HG02973 (cell line): Measurements from ENCODE around the gene ANAPC16.
"Not testable (repeated sequence)": the region's sequence is repeated elsewhere in the genome, so short reads cannot be mapped to it uniquely, and the experiment has no call there.

Experiments
- ATAC-seq: cut with Tn5 transposase; IDR thresholded peaks from one replicate; pipeline ENCODE4 v1.9.1; 2021; ENCODE audit warnings: moderate library complexity; ENCODE audit not compliant: unreplicated experiment

ANAPC16 gene

GRCh38 chr10:72211381-72211780 is 4.4 kb upstream of the ANAPC16 start:
- ATAC-seq, result not testable (repeated sequence)

- ATAC-seq, result not testable (repeated sequence)
These were observed 4.0 kb upstream of the ANAPC16 start for GRCh38 chr10:72211832-72212231.

DNA sequence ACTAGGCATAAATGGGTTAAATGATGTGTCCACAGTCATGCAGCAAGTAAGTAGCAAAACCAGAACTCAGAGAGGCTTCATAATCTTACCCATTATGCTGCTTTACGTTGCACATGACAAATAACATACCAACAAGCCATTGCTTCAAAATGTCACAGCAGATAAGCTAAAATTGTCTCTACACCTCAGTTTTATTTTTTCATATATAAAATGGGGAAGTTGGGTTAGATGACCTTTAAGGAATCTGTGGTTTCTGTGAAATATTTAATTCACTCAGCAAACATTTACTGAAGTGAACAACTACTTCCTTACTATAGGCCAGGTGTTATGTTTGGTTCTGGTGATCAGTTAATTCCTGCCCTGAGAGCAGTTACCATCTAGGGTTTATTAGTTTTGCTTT is 2.5 kb downstream of the ANAPC16 start:
- ATAC-seq, result no peak

- ATAC-seq, result no peak
These were observed 2.9 kb downstream of the ANAPC16 start for GRCh38 chr10:72218726-72219125.

GRCh38 chr10:72219235-72219814 is 3.5 kb downstream of the ANAPC16 start:
- ATAC-seq, result no peak

DNA sequence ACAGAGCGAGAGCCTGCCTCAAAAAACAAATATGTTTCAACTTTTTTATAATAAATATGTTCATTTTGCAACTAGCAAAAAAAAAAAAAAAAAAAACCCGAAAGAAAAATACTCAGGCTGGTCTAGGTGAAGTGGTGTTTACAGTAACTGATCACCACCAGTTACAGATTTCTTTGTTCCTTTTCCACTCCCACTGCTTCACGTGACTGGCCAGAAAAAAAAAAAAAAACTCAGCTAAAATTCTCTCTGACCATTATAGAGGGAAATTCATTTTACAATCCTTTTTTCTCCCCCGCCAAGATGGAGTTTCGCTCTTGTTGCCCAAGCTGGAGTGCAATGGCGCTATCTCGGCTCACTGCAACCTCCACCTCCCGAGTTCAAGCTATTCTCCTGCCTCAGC is 4.8 kb downstream of the ANAPC16 start:
- ATAC-seq, result no peak

DNA sequence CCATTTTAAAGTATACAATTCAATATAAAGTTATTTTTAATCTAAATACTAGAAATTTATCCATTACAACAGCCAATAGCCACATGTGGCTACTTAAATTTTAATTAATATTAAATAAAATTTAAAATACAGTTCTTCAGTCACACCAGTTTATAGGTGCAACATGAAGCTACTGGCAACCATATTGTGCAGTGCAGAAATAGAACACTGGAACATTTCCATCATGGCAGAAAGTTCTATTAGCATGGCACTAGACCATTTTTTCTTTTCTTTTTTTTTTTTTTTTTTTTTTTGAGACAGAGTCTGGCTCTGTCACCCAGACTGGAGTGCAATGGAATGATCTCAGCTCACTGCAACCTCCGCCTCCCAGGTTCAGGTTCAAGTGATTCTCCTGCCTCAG is 5.5 kb downstream of the ANAPC16 start:
- no peak for ATAC-seq

GRCh38 chr10:72223743-72224101 is 7.9 kb downstream of the ANAPC16 start:
- ATAC-seq, result no peak

GRCh38 chr10:72224191-72224590 is 8.4 kb downstream of the ANAPC16 start:
- ATAC-seq, result not testable (repeated sequence)

DNA sequence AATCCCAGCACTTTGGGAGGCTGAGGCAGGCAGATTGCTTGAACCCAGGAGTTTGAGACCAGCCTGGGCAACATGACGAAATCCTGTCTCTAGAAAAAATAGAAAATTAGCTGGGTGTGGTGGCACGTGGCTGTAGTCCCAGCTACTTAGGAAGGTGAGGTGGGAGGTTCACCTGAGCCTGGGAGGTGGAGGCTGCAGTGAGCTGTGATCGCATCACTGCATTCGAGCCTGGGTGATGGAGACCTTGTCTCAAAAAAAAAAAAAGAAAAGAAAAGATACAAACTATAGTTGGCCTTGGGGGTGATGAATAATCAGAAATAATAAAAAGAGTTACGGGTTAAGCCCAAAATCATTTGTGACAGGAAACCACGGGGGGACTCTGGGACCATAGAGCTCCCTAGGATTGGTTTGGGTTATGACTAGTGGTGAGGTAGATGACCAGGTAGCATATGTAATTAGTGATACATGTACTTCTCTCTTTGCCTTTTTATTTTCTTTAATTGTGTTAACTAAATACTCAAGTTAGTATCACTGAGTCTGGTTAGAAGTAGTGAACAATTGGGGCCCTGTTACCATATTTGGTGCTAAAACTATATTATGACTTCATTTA is 10.7 kb downstream of the ANAPC16 start:
- ATAC-seq, result no peak

DNA sequence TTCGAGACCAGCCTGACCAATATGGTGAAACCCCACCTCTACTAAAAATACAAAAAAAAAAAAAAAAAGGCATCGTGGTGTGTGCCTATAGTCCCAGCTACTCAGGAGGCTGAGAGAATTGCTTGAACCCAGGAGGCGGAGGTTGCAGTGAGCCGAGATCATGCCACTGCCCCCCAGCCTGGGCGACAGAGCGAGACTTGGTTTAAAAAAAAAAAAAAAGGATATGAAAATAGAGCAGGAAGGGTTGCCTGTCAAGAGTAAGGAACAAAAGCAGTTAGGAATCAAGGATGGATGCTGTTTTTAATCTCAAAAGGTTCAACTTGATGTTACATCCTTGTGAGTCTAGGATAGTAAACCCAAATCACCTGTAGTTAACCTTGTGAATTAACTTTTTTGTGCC is 12.0 kb downstream of the ANAPC16 start:
- ATAC-seq, result no peak

DNA sequence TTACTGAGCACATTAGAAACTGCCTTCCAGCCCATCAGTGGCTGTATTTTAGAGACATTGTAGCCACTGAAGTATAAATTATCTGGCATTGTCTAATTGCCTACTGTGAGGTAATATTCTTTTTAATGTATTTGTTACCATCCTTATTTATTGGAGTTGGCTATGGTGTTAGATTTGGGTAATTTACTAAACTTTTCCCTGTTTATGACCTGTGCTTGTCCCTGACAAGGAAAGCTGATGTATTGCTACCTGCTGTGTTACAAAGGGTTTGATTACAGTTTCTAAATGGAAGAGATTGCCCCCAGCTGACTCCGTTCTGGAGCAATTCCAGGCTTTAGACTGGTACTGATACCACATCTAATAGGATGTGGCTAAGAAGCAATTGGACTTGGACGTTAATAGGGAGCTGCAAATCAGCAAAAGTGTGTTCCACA is 12.5 kb downstream of the ANAPC16 start:
- no peak for ATAC-seq

- no peak for ATAC-seq
These were observed 13.7 kb downstream of the ANAPC16 start for GRCh38 chr10:72229261-72230251.

DNA sequence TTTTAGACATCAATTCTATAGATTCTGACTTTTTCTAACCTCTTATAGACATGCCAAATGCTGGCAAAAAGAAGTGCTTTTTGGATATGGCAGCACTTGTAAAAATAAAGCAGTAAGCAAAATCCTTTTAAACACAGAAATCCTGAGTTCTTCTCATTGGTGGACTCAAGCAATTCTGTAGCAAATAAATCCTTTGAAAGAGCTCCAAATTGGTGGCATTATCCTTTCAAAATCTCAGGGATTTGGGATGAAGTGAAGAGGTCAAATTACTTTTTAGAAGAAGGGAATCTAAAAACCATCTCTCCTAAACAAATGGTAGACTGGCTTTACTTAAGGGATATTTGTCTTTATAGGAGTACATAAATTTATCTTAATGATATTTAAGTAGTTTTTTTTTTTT is 17.8 kb downstream of the ANAPC16 start:
- ATAC-seq, result no peak

GRCh38 chr10:72234560-72235095 is 18.8 kb downstream of the ANAPC16 start:
- ATAC-seq, result no peak

GRCh38 chr10:72235544-72236279 is 19.9 kb downstream of the ANAPC16 start:
- ATAC-seq, result no peak

DNA sequence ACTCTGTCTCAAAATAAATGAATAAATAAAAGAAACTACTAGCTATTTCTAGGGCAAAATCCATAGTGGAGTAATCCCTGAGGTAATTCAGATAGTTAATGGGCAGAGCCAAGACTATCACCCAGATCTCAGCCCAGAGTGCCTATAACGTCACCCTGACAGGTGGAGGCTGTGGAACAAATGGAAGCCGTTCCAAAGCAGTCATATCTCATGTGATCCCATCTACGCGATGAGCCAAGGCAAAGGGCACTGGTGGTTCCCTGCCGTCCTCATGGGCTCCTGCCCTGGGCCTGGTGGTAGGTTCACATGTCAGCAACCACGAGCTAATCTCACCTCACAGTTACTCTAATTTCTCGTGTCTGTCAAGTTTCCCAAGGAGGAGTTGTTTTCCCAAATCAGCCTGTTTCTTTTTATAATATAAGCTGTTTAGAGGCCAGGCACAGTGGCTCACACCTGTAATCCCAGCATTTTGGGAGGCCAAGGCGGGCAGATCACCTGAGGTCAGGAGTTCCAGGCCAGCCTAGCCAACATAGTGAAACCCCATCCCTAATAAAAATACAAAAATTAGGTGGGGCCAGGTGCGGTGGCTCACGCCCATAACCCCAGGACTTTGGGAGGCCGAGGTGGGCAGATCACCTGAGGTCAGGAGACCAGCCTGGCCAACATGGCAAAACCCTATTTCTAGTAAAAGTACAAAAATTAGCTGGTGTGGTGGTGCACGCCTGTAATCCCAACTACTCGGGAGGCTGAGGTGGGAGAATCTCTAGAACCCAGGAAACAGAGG is 22.8 kb downstream of the ANAPC16 start:
- ATAC-seq, result no peak

- ATAC-seq, result no peak
These were observed 23.6 kb downstream of the ANAPC16 start for GRCh38 chr10:72239409-72239808.

GRCh38 chr10:72240371-72240770 is 24.6 kb downstream of the ANAPC16 start:
- ATAC-seq, result no peak

GRCh38 chr10:72241691-72242252 is 26.0 kb downstream of the ANAPC16 start:
- ATAC-seq, result no peak
